Liver (tissue), 3 donors: ENCODE measurements around the gene RCSD1.

Experiments used
- CTCF ChIP-seq: fragments of 150-350 bp; IDR thresholded peaks from 2 replicates; pipeline ENCODE4 v1.5.1; 2017; ENCODE audit warnings: improper control_type of control experiment, low read depth, low read length; ENCODE audit not compliant: missing input control
- EGR1 ChIP-seq, 2 donors: IDR thresholded peaks; 2 replicates each; pipeline ENCODE4 v1.6.1; 2016 to 2018; ENCODE audit warnings: antibody characterized with exemption in 2 of 2, low read depth in 2 of 2
- FOXA1 ChIP-seq: IDR thresholded peaks from 2 replicates; pipeline ENCODE4 v1.6.1; 2016; ENCODE audit warnings: antibody characterized with exemption
- JUND ChIP-seq, 2 donors: IDR thresholded peaks; 2 replicates each; pipeline ENCODE4 v1.6.1; 2016; ENCODE audit warnings: antibody characterized with exemption in 2 of 2
- MAX ChIP-seq: IDR thresholded peaks from 2 replicates; pipeline ENCODE4 v1.6.1; 2016; ENCODE audit warnings: antibody characterized with exemption
- RAD21 ChIP-seq, 2 donors: IDR thresholded peaks; 2 replicates each; pipeline ENCODE4 v1.6.1; 2016; ENCODE audit warnings: antibody characterized with exemption in 2 of 2, mild to moderate bottlenecking in 2 of 2
- REST ChIP-seq: IDR thresholded peaks from 2 replicates; pipeline ENCODE4 v1.6.1; 2016; ENCODE audit warnings: antibody characterized with exemption, mild to moderate bottlenecking
- RXRA ChIP-seq, 2 donors: IDR thresholded peaks; 2 replicates each; pipeline ENCODE4 v1.6.1; 2017 to 2018; ENCODE audit warnings: antibody characterized with exemption in 2 of 2, mild to moderate bottlenecking in 1 of 2
- SP1 ChIP-seq: IDR thresholded peaks from 2 replicates; pipeline ENCODE4 v1.6.1; 2018; ENCODE audit warnings: antibody characterized with exemption, mild to moderate bottlenecking
- TAF1 ChIP-seq: conservative IDR thresholded peaks from 2 replicates; pipeline ENCODE4 v1.6.1; 2016; ENCODE audit warnings: antibody characterized with exemption, mild to moderate bottlenecking
- YY1 ChIP-seq: IDR thresholded peaks from 2 replicates; pipeline ENCODE4 v1.6.1; 2016; ENCODE audit warnings: antibody characterized with exemption, mild to moderate bottlenecking
- ZBTB33 ChIP-seq: IDR thresholded peaks from 2 replicates; pipeline ENCODE4 v1.6.1; 2016; ENCODE audit warnings: antibody characterized with exemption
- TF ChIP-seq, protein P1 (sequence below): IDR thresholded peaks from 2 replicates; pipeline ENCODE4 v1.6.1; 2016; ENCODE audit warnings: antibody characterized with exemption
- donor health status: healthy.
- donor health status: healthy.

GRCh38 chr1:167672831-167673230 lies 42.8 kb downstream of the RCSD1 start:
- TF ChIP-seq JUND (IDR thresholded peaks at IDR 0.05) (no peak), RAD21 (IDR thresholded peaks at IDR 0.05) (no peak), EGR1 (IDR thresholded peaks at IDR 0.05; ENCODE audit: low read depth in 2 of 2) (no peak), CTCF (no peak), REST (no peak), MAX (no peak), TAF1 (no peak), SP1 (no peak), ZBTB33 (no peak), YY1 (no peak), RXRA (IDR thresholded peaks at IDR 0.05) (no peak), FOXA1 (no peak)
- TF ChIP-seq, protein P1, sequence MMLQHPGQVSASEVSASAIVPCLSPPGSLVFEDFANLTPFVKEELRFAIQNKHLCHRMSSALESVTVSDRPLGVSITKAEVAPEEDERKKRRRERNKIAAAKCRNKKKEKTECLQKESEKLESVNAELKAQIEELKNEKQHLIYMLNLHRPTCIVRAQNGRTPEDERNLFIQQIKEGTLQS: no peak
